Measurements from ENCODE around the gene CPE.

The CPE gene

GRCh38 chr4:165355900-165356300 lies 22.9 kb upstream of the CPE start:
- Mint-ChIP-seq H3K27ac (no peak overlapping the region), H3K36me3 (no peaks in the 10 kb centered on the region), H3K4me3 (no peak overlapping the region), H3K4me1 (no peaks in the 10 kb centered on the region), H3K9me3 (no peaks in the 10 kb centered on the region)
- no peak for DNase-seq (ENCODE audit: low spot score in 2 of 2)
- ATAC-seq, result peak; percentile 51

DNA sequence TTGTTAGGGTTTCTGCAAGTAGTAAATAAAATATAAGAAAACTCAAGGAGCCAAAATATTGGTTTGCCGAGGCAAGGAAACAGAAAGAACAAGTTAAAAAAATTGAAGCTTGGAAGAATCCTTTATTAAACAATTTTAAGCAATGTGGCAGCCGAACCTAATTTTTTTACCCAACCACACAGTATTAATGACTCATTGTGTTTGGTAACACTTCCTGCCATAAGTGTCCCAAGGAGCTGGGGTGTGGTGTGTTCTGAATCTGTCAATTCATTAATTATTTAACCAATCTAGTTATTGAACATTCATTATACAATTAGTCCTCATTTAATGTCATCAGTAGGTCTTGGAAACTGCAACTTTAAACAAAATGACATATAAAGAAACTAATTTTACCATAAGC lies 19.3 kb upstream of the CPE start:
- ATAC-seq, result no peak
- Mint-ChIP-seq H3K36me3 (no peaks in the 10 kb centered on the region), H3K27ac (no peak overlapping the region), H3K4me3 (no peak overlapping the region), H3K9me3 (no peaks in the 10 kb centered on the region), H3K4me1 (no peaks in the 10 kb centered on the region)
- DNase-seq (ENCODE audit: low spot score in 2 of 2), result no peak

- no peaks in the 10 kb centered on the region for H3K4me1 Mint-ChIP-seq
- H3K4me3 Mint-ChIP-seq, result no peak overlapping the region
- DNase-seq (ENCODE audit: low spot score in 2 of 2), result no peak
- no peak for ATAC-seq
- no peaks in the 10 kb centered on the region for H3K36me3 Mint-ChIP-seq
- no peaks in the 10 kb centered on the region for H3K9me3 Mint-ChIP-seq
- H3K27ac Mint-ChIP-seq, result no peak overlapping the region
Observed at GRCh38 chr4:165360041-165360695, 18.6 kb upstream of the CPE start.

GRCh38 chr4:165360985-165361670 lies 17.7 kb upstream of the CPE start:
- Mint-ChIP-seq H3K27ac (no peak overlapping the region), H3K9me3 (no peaks in the 10 kb centered on the region), H3K4me3 (no peak overlapping the region), H3K36me3 (no peaks in the 10 kb centered on the region), H3K4me1 (no peaks in the 10 kb centered on the region)
- DNase-seq (ENCODE audit: low spot score in 2 of 2) (no peak), ATAC-seq (no peak)

DNA sequence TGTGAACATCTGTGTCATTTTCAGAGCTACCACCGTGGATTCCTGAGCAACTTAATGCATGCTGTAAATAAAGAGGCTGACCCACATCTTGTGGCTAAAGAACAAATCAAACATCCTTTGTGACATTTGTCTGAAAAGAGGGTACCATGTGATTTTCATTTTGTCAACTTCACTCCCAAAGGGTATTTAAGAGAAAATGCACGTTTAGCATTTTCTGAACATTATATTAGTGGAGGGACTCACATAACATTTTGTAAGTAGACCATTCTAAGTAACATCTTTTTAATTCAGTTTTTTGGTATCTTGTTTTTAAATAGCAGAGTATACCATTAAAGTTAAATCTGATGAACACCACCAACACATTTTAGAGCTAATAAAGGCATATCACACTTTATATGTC lies 17.0 kb upstream of the CPE start:
- Mint-ChIP-seq H3K27ac (no peak overlapping the region), H3K4me3 (no peak overlapping the region), H3K36me3 (no peaks in the 10 kb centered on the region), H3K9me3 (no peaks in the 10 kb centered on the region), H3K4me1 (no peaks in the 10 kb centered on the region)
- no peak for DNase-seq (ENCODE audit: low spot score in 2 of 2)
- no peak for ATAC-seq

GRCh38 chr4:165364452-165365080 lies 14.2 kb upstream of the CPE start:
- Mint-ChIP-seq H3K27ac (no peak overlapping the region), H3K4me3 (no peak overlapping the region), H3K4me1 (no peaks in the 10 kb centered on the region), H3K9me3 (no peaks in the 10 kb centered on the region), H3K36me3 (no peaks in the 10 kb centered on the region)
- DNase-seq (ENCODE audit: low spot score in 2 of 2) (no peak), ATAC-seq (peak; percentile 31)

- no peak for DNase-seq (ENCODE audit: low spot score in 2 of 2)
- no peak overlapping the region for H3K27ac Mint-ChIP-seq
- no peak for ATAC-seq
- no peaks in the 10 kb centered on the region for H3K4me1 Mint-ChIP-seq
- no peaks in the 10 kb centered on the region for H3K36me3 Mint-ChIP-seq
- H3K4me3 Mint-ChIP-seq, result no peak overlapping the region
- H3K9me3 Mint-ChIP-seq, result no peaks in the 10 kb centered on the region
Observed at GRCh38 chr4:165367040-165367439, 11.8 kb upstream of the CPE start.

- ATAC-seq (no peak), DNase-seq (ENCODE audit: low spot score in 2 of 2) (no peak)
- Mint-ChIP-seq H3K9me3 (no peaks in the 10 kb centered on the region), H3K4me3 (no peak overlapping the region), H3K36me3 (no peaks in the 10 kb centered on the region), H3K27ac (no peak overlapping the region), H3K4me1 (no peaks in the 10 kb centered on the region)
Observed at GRCh38 chr4:165368114-165368513, 10.7 kb upstream of the CPE start.

GRCh38 chr4:165368567-165368966 lies 10.2 kb upstream of the CPE start:
- H3K4me3 Mint-ChIP-seq, result no peak overlapping the region
- ATAC-seq (no peak), DNase-seq (ENCODE audit: low spot score in 2 of 2) (no peak)
- H3K27ac Mint-ChIP-seq, result no peak overlapping the region
- H3K4me1 Mint-ChIP-seq, result no peaks in the 10 kb centered on the region
- H3K36me3 Mint-ChIP-seq, result no peaks in the 10 kb centered on the region
- H3K9me3 Mint-ChIP-seq, result no peaks in the 10 kb centered on the region

DNA sequence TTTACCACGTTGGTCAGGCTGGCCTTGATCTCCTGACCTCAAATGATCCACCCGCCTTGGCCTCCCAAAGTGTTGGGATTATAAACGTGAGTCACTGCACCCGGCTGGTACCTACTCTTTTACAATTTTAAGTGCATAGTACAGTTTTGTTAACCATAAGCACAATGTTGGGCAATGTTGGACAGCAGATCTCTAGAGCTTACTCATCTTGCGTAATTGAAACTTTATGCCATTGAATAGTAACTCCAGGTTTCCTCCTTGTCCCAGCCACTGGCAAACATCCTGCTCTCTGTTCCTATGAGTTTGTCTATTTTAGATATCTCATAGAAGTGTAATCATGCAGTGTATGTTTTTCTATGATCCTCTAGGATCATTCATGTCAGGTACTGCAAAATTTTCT lies 9.3 kb upstream of the CPE start:
- H3K36me3 Mint-ChIP-seq, result no peaks in the 10 kb centered on the region
- DNase-seq (ENCODE audit: low spot score in 2 of 2), result no peak
- no peak for ATAC-seq
- peaks cover 9% of the 10 kb centered on the region for H3K9me3 Mint-ChIP-seq
- H3K4me1 Mint-ChIP-seq, result no peaks in the 10 kb centered on the region
- H3K27ac Mint-ChIP-seq, result no peak overlapping the region
- H3K4me3 Mint-ChIP-seq, result no peak overlapping the region

DNA sequence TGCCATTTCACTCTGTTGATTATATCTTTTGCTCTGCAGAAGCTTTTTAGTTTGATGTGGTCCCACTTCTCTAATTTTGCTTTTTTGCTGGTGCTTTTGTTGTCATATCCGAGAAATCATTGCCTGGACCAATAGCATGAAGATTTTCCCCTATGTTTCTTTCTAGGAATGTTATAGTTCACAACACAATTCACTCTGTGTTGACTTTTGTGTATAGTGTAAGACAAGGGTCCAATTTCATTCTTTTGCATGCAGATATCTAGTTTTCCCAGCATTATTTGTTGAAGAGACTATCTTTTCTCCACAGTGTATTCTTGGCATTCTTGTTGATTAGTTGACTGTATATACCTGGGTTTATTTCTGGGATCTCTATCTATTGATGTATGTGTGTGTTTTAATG lies 8.3 kb upstream of the CPE start:
- Mint-ChIP-seq H3K9me3 (peaks cover 9% of the 10 kb centered on the region), H3K4me3 (no peak overlapping the region), H3K36me3 (no peaks in the 10 kb centered on the region), H3K4me1 (no peaks in the 10 kb centered on the region), H3K27ac (no peak overlapping the region)
- ATAC-seq (no peak), DNase-seq (ENCODE audit: low spot score in 2 of 2) (no peak)

- H3K4me3 Mint-ChIP-seq, result no peak overlapping the region
- H3K27ac Mint-ChIP-seq, result no peak overlapping the region
- no peaks in the 10 kb centered on the region for H3K36me3 Mint-ChIP-seq
- DNase-seq (ENCODE audit: low spot score in 2 of 2), result no peak
- no peaks in the 10 kb centered on the region for H3K4me1 Mint-ChIP-seq
- H3K9me3 Mint-ChIP-seq, result peaks cover 9% of the 10 kb centered on the region
- ATAC-seq, result no peak
Observed at GRCh38 chr4:165375465-165375864, 3.3 kb upstream of the CPE start.

GRCh38 chr4:165378398-165378744 lies 437 bp upstream of the CPE start:
- no peak for DNase-seq (ENCODE audit: low spot score in 2 of 2)
- H3K27ac Mint-ChIP-seq, result no peak overlapping the region
- H3K36me3 Mint-ChIP-seq, result no peaks in the 10 kb centered on the region
- no peaks in the 10 kb centered on the region for H3K4me1 Mint-ChIP-seq
- peak overlapping the region; percentile 49 for H3K4me3 Mint-ChIP-seq
- peaks cover 9% of the 10 kb centered on the region for H3K9me3 Mint-ChIP-seq
- ATAC-seq, result no peak

DNA sequence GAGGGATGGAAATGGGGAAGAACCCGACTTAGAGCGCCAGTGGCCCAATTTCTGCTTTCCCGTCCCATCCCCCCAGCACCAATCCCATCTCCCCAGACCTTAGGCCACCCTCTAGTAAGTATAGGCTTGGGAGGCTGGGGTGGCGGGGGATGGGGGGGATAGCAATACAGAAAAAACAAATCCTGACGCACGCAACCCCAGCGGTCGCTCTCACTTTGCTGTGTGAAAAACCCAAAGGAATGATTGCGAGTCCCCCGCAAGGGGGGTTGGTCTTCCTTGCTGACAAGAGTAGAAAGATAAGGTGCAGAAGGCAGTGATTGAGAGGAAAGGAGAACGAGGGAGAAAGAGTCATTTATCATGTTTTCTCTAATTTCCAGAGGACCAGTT lies 863 bp downstream of the CPE start:
- H3K4me1 Mint-ChIP-seq, result no peaks in the 10 kb centered on the region
- DNase-seq (ENCODE audit: low spot score in 2 of 2), result no peak

GRCh38 chr4:165380805-165381204 lies 2.0 kb downstream of the CPE start:
- Mint-ChIP-seq H3K9me3 (no peaks in the 10 kb centered on the region), H3K4me3 (no peak overlapping the region), H3K36me3 (no peaks in the 10 kb centered on the region), H3K27ac (no peak overlapping the region), H3K4me1 (no peaks in the 10 kb centered on the region)
- no peak for ATAC-seq
- no peak for DNase-seq (ENCODE audit: low spot score in 2 of 2)

More for the DNA sequence above, 863 bp downstream of the CPE start:
- no peak for ATAC-seq
- H3K4me3 Mint-ChIP-seq, result no peak overlapping the region
- H3K36me3 Mint-ChIP-seq, result no peaks in the 10 kb centered on the region
- no peaks in the 10 kb centered on the region for H3K9me3 Mint-ChIP-seq
- no peak overlapping the region for H3K27ac Mint-ChIP-seq

GRCh38 chr4:165381821-165382373 lies 3.1 kb downstream of the CPE start:
- Mint-ChIP-seq H3K4me3 (no peak overlapping the region), H3K36me3 (no peaks in the 10 kb centered on the region), H3K4me1 (no peaks in the 10 kb centered on the region), H3K27ac (no peak overlapping the region), H3K9me3 (no peaks in the 10 kb centered on the region)
- DNase-seq (ENCODE audit: low spot score in 2 of 2) (no peak), ATAC-seq (no peak)

All from stimulated activated effector memory CD8-positive, alpha-beta T cell treated with anti-CD3 and anti-CD28 coated beads, Interleukin-12 subunit alpha, Interleukin-12 subunit beta, amount 100 ng/mL, for 72 hours (primary cell).